Muscle layer of colon (tissue), 2 donors: ENCODE data around the gene BBX.

Source experiments
- H3K27ac ChIP-seq: one replicate; pipeline ENCODE4 v1.7.0; 2013; ENCODE audit warnings: low read depth, mild to moderate bottlenecking, low read length, moderate library complexity
- H3K27me3 ChIP-seq, 2 donors: one replicate each; pipeline ENCODE4 v1.7.0; 2013; ENCODE audit warnings: low read length in 2 of 2, mild to moderate bottlenecking in 2 of 2; ENCODE audit not compliant: insufficient read depth in 2 of 2, control insufficient read depth in 1 of 2
- H3K36me3 ChIP-seq: one replicate; pipeline ENCODE4 v1.7.0; 2013; ENCODE audit warnings: mild to moderate bottlenecking, low read length; ENCODE audit not compliant: insufficient read depth
- H3K4me1 ChIP-seq: one replicate; pipeline ENCODE4 v1.7.0; 2013; ENCODE audit warnings: mild to moderate bottlenecking, low read length; ENCODE audit not compliant: insufficient read depth
- H3K4me3 ChIP-seq, 2 donors: one replicate each; pipeline ENCODE4 v1.7.0; 2013; ENCODE audit warnings: low read length in 2 of 2, low read depth in 1 of 2, mild to moderate bottlenecking in 1 of 2, moderate library complexity in 1 of 2
- H3K9ac ChIP-seq: one replicate; pipeline ENCODE4 v1.7.0; 2013; ENCODE audit warnings: low read length
- H3K9me3 ChIP-seq: one replicate; pipeline ENCODE4 v1.7.0; 2013; ENCODE audit warnings: mild to moderate bottlenecking, low read length
- donor health status: abdominal sarcoma.
- donor health status: Adenocarcinoma of cecum.

BBX gene

DNA sequence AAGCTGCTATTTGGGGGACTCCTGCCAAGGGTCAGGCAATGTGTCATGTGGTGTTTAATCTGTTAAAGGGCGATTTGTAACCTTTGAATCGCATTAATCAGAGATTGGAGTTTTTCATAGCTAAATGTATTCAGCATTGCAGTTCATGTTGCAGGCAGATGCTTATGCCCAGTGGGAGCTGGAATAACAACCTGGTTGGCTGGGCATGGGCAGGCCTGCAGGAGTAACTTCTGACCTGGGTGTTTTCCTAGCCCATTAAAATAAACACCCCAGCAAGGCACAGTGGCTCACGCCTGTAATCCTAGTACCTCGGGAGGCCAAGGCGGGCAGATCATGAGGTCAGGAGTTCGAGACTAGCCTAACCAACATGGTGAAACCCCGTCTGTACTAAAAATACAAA, 268.7 kb downstream of the BBX start:
- Histone ChIP-seq H3K4me1 (no peaks in the 10 kb centered on the region), H3K27me3 (no peaks in the 10 kb centered on the region), H3K9me3 (no peaks in the 10 kb centered on the region), H3K36me3 (no peaks in the 10 kb centered on the region), H3K9ac (no peak overlapping the region), H3K27ac (no peak overlapping the region), H3K4me3 (no peak overlapping the region)

DNA sequence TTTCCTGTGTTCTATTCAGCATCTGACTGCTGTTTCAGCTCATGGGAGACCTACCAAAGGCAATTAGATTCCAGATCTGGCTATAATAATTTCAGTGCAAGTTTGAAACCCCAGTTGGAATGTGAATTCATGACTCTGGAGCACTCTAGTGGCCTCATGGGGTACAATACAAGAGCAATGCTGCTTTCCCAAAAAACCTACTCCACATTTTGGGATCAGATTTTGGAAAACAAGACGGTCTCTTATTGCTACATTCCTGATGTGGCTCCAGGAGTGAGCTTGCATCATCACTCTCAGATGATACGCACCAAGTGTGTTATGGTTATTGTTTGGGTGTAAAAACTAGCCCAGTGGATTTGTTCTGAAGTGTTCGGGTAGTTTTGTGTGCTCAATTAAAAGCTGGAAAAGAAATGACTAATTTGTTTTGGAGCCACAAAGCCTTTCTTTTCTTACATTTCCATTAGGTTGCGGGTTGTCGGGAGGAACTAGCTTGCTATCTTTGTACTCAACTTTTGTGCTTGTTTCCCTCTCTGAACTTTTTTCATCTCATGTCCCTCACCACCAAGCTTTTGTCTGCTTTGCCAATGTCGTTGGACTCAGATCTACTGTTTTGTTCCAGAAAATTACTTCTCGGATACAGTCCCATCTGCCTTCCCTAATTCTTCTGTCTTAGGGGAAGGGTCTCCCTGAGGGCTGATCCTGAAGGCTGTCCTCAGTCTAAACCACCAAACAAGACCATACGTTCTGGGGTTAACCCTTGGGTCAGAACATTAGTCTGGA, 272.1 kb downstream of the BBX start:
- Histone ChIP-seq H3K9ac (no peak overlapping the region), H3K9me3 (no peaks in the 10 kb centered on the region), H3K27ac (no peak overlapping the region), H3K4me1 (no peaks in the 10 kb centered on the region), H3K36me3 (peaks cover 9% of the 10 kb centered on the region), H3K27me3 (no peaks in the 10 kb centered on the region), H3K4me3 (no peak overlapping the region)

DNA sequence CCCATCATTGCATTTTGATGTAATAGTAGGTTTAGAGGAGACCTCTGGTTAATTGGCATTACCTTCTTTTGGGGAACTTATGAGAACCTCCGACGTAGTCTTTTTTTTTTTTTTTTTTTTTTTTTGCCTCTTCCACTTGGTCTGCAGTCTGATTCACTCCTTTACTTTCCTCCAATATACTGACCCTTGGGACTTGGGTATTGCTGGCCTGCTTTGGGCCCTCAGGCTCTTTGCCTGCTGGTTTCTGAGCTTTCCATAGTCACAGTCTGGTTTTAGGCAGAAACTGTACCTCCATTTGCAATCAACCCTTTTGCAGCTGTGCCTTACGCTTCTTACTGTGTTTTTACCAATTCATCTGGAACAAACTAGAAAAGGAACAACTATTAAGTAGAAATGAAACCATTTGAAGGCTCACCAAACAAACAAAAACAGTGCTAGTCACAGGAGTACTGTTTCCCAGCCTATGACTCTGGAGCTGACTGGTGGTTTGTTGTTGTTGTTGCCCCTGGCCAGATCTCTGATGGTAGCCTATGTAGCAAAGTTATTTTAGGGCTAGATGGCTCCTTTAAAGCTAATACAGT, 272.8 kb downstream of the BBX start:
- Histone ChIP-seq H3K36me3 (peaks cover 12% of the 10 kb centered on the region), H3K9ac (no peak overlapping the region), H3K27ac (no peak overlapping the region)

DNA sequence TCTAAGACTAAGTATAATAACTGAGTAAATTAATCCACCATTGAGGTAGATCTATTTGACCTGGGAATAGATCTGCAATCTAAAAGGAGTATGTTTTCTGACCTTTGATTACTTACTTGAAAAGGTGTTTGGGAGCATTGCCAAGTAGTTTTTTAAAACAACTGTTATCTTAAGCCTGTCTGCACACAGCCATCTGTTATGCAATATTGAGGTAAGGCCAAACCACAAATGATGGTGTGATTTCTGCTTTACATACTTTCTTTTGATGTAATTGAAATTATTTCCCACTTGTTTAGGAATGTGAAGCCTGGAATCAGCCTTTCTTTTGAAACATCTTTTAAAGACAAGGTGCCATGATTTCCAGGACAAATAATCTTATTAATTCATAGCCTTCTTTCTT, 274.0 kb downstream of the BBX start:
- Histone ChIP-seq H3K27ac (no peak overlapping the region), H3K4me1 (no peaks in the 10 kb centered on the region), H3K4me3 (no peak overlapping the region), H3K9me3 (no peaks in the 10 kb centered on the region), H3K9ac (no peak overlapping the region), H3K36me3 (peaks cover 24% of the 10 kb centered on the region), H3K27me3 (no peaks in the 10 kb centered on the region)

More for the DNA sequence above, 272.8 kb downstream of the BBX start:
- no peaks in the 10 kb centered on the region for H3K9me3 ChIP-seq
- H3K4me3 ChIP-seq = no peak overlapping the region
- H3K4me1 ChIP-seq = no peaks in the 10 kb centered on the region
- no peaks in the 10 kb centered on the region for H3K27me3 ChIP-seq

DNA sequence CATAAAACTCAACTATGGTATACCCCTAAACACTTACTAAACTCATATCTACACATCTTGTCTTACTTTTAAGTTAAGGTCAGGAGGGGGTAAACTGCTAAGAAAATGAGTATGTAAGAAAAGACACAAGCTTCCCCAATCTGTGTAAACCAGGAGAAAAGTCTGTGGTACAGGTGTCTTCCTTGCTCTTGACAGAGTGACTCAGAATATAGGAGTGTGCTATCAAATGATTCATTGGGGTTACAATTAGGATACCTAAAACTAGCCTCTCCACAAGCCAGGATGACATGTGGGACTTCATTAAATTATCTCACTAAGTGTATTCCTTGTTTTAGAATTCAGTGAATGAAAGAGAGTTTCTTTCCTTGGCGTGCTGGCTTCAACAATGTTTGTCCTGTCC, 274.8 kb downstream of the BBX start:
- Histone ChIP-seq H3K36me3 (peaks cover 31% of the 10 kb centered on the region), H3K27me3 (no peaks in the 10 kb centered on the region), H3K9me3 (no peaks in the 10 kb centered on the region), H3K4me1 (no peaks in the 10 kb centered on the region), H3K27ac (no peak overlapping the region), H3K9ac (no peak overlapping the region), H3K4me3 (no peak overlapping the region)

DNA sequence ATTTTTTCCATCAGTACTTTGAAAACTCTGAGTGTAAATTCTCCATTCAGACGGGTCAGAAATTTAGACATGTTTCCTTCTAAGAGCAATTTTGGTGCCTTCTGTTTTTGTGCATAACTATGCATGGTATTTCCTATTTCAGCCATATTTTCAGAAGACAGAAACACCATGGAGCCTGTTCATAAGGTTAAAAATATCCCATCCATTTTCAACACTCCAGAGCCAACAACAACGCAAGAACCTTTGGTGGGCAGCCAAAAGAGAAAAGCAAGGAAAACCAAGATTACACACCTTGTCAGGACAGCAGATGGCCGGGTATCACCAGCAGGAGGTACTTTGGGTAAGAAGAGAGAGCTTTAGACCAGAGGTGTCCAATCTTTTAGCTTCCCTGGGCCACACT, 275.6 kb downstream of the BBX start:
- H3K27me3 ChIP-seq = no peaks in the 10 kb centered on the region
- no peak overlapping the region for H3K27ac ChIP-seq
- H3K4me1 ChIP-seq = no peaks in the 10 kb centered on the region
- no peaks in the 10 kb centered on the region for H3K9me3 ChIP-seq
- no peak overlapping the region for H3K4me3 ChIP-seq
- peaks cover 39% of the 10 kb centered on the region for H3K36me3 ChIP-seq
- no peak overlapping the region for H3K9ac ChIP-seq

DNA sequence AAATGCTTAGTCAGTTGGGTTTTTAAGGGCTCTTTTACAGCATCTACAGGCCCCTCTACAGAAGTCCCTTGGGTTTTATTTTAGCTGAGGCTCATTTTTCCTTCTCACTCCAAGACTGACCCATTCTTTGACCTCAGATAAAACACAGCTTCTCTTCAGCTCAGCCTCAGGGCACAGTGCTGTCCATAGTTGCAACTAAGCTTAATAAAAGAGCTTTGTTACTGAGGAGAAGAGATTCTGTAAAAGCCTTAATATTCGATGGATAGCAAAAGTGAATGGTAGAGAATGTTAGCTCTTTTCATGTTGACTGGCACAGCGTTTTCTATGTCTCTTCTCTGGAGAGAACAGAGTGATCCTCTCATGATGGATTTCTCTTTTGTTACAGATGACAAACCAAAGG, 277.9 kb downstream of the BBX start:
- Histone ChIP-seq H3K9ac (no peak overlapping the region), H3K27me3 (no peaks in the 10 kb centered on the region), H3K4me1 (no peaks in the 10 kb centered on the region), H3K27ac (no peak overlapping the region), H3K4me3 (no peak overlapping the region), H3K36me3 (peaks cover 52% of the 10 kb centered on the region), H3K9me3 (no peaks in the 10 kb centered on the region)

DNA sequence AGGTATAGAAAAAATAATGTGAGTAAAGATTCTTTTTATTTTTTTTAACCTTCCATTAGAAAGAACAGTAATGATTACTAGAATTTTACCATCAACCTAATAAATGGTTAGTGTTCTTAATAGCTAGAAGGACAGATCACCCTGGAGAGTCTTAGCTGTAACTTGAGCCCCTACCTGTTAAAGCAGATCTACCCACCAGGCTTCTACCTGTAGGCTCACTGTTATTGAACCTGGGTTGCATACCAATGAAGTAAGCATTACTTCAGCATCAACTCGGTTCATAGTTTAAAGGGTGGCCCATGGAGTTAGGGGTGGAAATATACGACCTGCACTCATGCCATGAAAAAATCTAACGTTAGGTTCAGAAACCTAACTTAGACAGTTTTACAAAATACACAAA, 280.4 kb downstream of the BBX start:
- H3K4me3 ChIP-seq = no peak overlapping the region
- H3K36me3 ChIP-seq = peaks cover 64% of the 10 kb centered on the region
- no peaks in the 10 kb centered on the region for H3K4me1 ChIP-seq
- no peak overlapping the region for H3K27ac ChIP-seq
- H3K9ac ChIP-seq = no peak overlapping the region
- H3K9me3 ChIP-seq = no peaks in the 10 kb centered on the region
- no peaks in the 10 kb centered on the region for H3K27me3 ChIP-seq

DNA sequence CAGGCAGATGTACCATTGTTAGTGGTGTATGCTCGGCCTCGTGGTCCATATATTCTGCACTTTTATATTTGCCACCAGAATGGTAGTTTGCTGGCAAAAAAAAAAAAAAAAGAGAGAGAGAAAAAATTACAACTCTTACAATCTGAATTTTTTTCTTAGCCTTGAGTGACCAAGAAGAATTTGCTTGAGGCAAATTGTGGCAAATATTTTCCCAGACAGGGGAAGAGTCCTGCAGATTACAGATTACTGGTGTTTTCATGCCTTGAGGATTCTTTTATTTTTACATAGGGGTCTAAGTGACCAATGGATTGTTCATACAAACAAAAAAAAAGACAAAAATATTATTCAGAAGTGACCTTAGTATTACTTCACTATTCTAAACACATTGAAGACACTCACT, 283.3 kb downstream of the BBX start:
- Histone ChIP-seq H3K9ac (no peak overlapping the region), H3K36me3 (peaks cover 48% of the 10 kb centered on the region), H3K9me3 (no peaks in the 10 kb centered on the region), H3K27me3 (no peaks in the 10 kb centered on the region), H3K4me1 (no peaks in the 10 kb centered on the region), H3K27ac (no peak overlapping the region), H3K4me3 (no peak overlapping the region)

DNA sequence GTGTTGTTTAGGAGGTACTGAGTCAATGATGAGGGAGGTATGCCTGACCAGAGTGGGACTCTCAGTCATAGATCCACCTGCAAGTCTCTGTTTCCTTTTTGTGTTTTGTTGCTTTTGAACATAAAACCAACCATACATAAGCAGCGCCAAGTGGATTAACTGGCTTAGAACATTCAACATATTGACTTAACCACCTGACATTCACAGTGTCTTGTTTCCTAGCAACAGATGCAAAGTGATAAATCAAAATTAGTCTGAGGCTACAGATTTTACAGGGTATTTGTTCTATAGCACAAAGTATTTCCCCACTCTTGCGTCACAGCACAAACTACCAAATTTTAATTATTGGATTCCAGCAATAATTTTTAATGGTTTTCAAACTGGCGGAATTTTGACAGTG, 283.8 kb downstream of the BBX start:
- peaks cover 43% of the 10 kb centered on the region for H3K36me3 ChIP-seq
- no peaks in the 10 kb centered on the region for H3K4me1 ChIP-seq
- no peak overlapping the region for H3K9ac ChIP-seq
- no peaks in the 10 kb centered on the region for H3K9me3 ChIP-seq
- H3K4me3 ChIP-seq = no peak overlapping the region
- no peaks in the 10 kb centered on the region for H3K27me3 ChIP-seq
- H3K27ac ChIP-seq = no peak overlapping the region

DNA sequence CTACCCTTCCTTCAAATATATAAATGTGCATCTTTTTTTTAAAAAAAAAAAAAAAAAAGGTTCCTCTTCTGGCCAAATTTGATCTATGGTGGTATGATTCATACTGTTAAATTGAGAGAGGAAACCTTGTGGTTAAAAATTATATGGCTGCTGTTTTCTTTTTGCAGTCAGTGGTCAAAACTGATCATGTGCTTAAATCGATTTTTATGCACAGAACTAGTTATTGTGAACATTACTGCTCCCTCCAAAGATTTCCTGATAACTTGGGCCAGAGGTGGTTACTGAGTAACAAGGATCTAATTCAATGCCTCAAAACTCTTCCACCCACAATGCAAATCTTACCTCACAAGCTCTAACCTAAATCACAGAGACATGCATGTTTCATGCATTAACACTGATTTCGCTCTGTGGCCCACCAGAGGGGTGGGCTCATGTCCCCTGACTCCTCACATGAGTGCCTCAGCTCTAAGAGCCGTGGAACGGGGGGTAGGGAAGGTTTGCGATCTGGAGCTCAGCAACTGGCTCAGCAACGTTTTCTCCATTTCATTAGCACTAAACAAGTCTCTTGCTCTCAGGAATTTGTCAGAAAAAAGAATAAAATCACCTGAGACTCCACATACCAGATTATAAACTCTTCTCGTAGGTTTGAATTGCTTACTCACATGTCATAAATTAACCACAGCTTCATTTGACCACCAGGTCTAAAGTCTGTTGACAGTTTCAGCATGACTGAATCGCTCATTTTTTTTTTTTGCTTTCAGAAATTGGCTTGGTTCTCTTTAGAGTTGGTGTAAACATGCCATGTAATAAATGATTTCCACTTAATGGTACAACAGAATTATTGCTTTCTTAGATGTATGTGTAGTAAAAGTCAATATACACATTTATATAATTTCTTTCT, 287.7 kb downstream of the BBX start:
- H3K27ac ChIP-seq = no peak overlapping the region
- peaks cover 5% of the 10 kb centered on the region for H3K4me1 ChIP-seq
- no peak overlapping the region for H3K4me3 ChIP-seq
- no peak overlapping the region for H3K9ac ChIP-seq
- no peaks in the 10 kb centered on the region for H3K9me3 ChIP-seq
- no peaks in the 10 kb centered on the region for H3K27me3 ChIP-seq
- peaks cover 15% of the 10 kb centered on the region for H3K36me3 ChIP-seq
